Smooth muscle cell of the coronary artery (primary cell): ENCODE measurements around the gene AKAP6. TPM values are rescaled to one million over a fixed set of nuclear protein-coding genes. Genes with fewer than 3 reads are reported as not detected.

ENCODE experiments used
- total RNA-seq: library from RNA; depleted of rRNA; stranded (reverse); fragments of >200 nt; gene quantifications from 2 replicates; pipeline ENCODE4 v1.2.3, GENCODE V29; 2014; ENCODE audit warnings: low replicate concordance

AKAP6 gene
- total RNA-seq: 1.4 and 18.2 TPM in 2 replicates

GRCh38 chr14:32329146-32329545, at the start of gene AKAP6:
Gene AKAP6, plus strand, starts transcription at chr14:32329298. Its CDS starts 104,196 bp downstream, at chr14:32433494.

Other genes with a start within 250 kb of the AKAP6 start
- not detected in 2 replicates for gene RNU6-7, start 127.3 kb upstream of the AKAP6 start, total RNA-seq
- gene RNU6-8, start 126.0 kb upstream of the AKAP6 start, total RNA-seq: not detected in 2 replicates